Hepatocyte (in vitro differentiated cells): ENCODE data around the gene ADORA1. TPM values are rescaled to one million over a fixed set of nuclear protein-coding genes. Genes with fewer than 3 reads are reported as not detected.

Experiments used
- DNase-seq: peaks from one replicate; pipeline ENCODE4 v3.0.0-alpha.2; 2016; ENCODE audit warnings: low spot score
- H2AFZ ChIP-seq: fragments of 200-600 bp; sonication (generic); 2 replicates; pipeline ENCODE4 v1.6.0; 2016; ENCODE audit warnings: antibody characterized with exemption, mild to moderate bottlenecking
- H3K27ac ChIP-seq: fragments of 200-600 bp; sonication (generic); 2 replicates; pipeline ENCODE4 v1.5.1; 2016; ENCODE audit warnings: mild to moderate bottlenecking
- H3K27me3 ChIP-seq: fragments of 200-600 bp; sonication (generic); 2 replicates; pipeline ENCODE4 v1.6.1; 2016
- H3K36me3 ChIP-seq: fragments of 200-600 bp; sonication (generic); replicated peaks from 2 replicates; pipeline ENCODE4 v1.5.1; 2016; ENCODE audit warnings: low read depth; ENCODE audit not compliant: insufficient read depth
- H3K4me1 ChIP-seq: fragments of 200-600 bp; sonication (generic); 2 replicates; pipeline ENCODE4 v1.5.1; 2016; ENCODE audit warnings: mild to moderate bottlenecking, moderate library complexity; ENCODE audit not compliant: insufficient read depth
- H3K4me2 ChIP-seq: fragments of 200-600 bp; sonication (generic); 2 replicates; pipeline ENCODE4 v1.6.0; 2016
- H3K4me3 ChIP-seq: fragments of 200-600 bp; sonication (generic); 2 replicates; pipeline ENCODE4 v1.5.1; 2016; ENCODE audit warnings: mild to moderate bottlenecking
- H3K79me2 ChIP-seq: fragments of 200-600 bp; sonication (generic); 2 replicates; pipeline ENCODE4 v1.6.0; 2017; ENCODE audit warnings: mild to moderate bottlenecking
- H3K9me2 ChIP-seq: fragments of 200-600 bp; sonication (generic); replicated peaks from 2 replicates; pipeline ENCODE4 v1.6.0; 2017; ENCODE audit warnings: mild to moderate bottlenecking; ENCODE audit not compliant: insufficient read depth
- H3K9me3 ChIP-seq: fragments of 200-600 bp; sonication (generic); 2 replicates; pipeline ENCODE4 v1.5.1; 2016; ENCODE audit warnings: low read depth, mild to moderate bottlenecking
- H4K20me1 ChIP-seq: fragments of 200-600 bp; sonication (generic); 2 replicates; pipeline ENCODE4 v1.6.0; 2016; ENCODE audit warnings: mild to moderate bottlenecking; ENCODE audit not compliant: insufficient read depth, poor library complexity, severe bottlenecking
- EZH2 ChIP-seq: fragments of 200-600 bp; sonication (generic); IDR thresholded peaks from 2 replicates; pipeline ENCODE4 v1.6.1; 2016; ENCODE audit warnings: antibody characterized with exemption, mild to moderate bottlenecking, borderline replicate concordance
- EZH2phosphoT487 ChIP-seq: fragments of 200-600 bp; sonication (generic); IDR thresholded peaks from one replicate; pipeline ENCODE4 v1.6.1; 2018; ENCODE audit warnings: antibody characterized with exemption, mild to moderate bottlenecking, low read depth, moderate library complexity; ENCODE audit not compliant: unreplicated experiment, severe bottlenecking
- WGBS: methylation state at CpG from one replicate; pipeline ENCODE4 v1.1.6; 2016; ENCODE audit warnings: low lambda C conversion rate; ENCODE audit errors: missing lambda C conversion rate; 5-methylcytosine and 5-hydroxymethylcytosine counted together
- polyA plus RNA-seq: library from polyadenylated mRNA; unstranded; fragments of >200 nt; fragmentation: Nextera tagmentation; extraction: Ambion mirVana; gene quantifications from 2 replicates; pipeline ENCODE4 v1.2.1, GENCODE V29; 2016
- total RNA-seq: library from RNA; depleted of rRNA; stranded (reverse); fragments of >200 nt; gene quantifications from 2 replicates; pipeline ENCODE4 v1.2.3, GENCODE V29; 2014
- TF ChIP-seq, protein P1 (sequence below): fragments of 200-600 bp; sonication (generic); IDR thresholded peaks from 2 replicates; pipeline ENCODE4 v1.5.1; 2016; ENCODE audit warnings: antibody characterized with exemption, mild to moderate bottlenecking; ENCODE audit not compliant: poor library complexity

Gene ADORA1
- total and polyA plus RNA-seq, 2 experiments from 2014 or later = 2.0 to 2.3 TPM

DNA sequence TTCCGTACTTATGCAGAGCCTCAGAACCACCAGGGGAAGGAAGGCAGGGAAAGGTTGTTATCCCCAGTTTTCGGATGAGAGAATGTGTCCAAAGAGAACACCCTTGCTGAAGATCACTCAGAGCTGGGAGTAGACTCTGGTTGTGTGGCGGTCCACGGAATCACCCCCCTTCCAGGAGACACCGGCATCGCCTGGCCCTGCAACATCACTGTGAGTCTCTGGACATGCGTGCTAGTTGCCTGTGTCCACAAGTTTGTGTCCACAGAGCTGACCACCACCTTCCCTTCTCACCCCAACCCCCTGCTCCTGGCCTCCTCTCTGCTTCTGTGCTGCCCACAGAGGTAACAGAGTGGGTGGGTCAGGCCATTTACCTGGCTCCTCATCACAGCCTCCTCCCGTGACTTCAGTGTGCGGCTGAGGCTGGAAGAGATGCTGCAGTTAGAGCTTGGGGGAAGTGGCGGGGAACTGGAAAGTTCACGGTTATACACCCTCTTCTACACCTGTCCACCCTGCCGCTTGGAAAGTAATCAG, 40.8 kb downstream of the ADORA1 start:
- Histone ChIP-seq H3K27ac (no peak overlapping the region), H2AFZ (no peak overlapping the region), H3K4me3 (no peak overlapping the region), H3K4me2 (no peak overlapping the region), H3K27me3 (no peaks in the 10 kb centered on the region), H4K20me1 (no peaks in the 10 kb centered on the region), H3K4me1 (no peaks in the 10 kb centered on the region), H3K36me3 (no peaks in the 10 kb centered on the region), H3K9me2 (no peaks in the 10 kb centered on the region), H3K9me3 (no peaks in the 10 kb centered on the region), H3K79me2 (no peaks in the 10 kb centered on the region)
- TF ChIP-seq EZH2phosphoT487 = no peak
- TF ChIP-seq, protein P1, sequence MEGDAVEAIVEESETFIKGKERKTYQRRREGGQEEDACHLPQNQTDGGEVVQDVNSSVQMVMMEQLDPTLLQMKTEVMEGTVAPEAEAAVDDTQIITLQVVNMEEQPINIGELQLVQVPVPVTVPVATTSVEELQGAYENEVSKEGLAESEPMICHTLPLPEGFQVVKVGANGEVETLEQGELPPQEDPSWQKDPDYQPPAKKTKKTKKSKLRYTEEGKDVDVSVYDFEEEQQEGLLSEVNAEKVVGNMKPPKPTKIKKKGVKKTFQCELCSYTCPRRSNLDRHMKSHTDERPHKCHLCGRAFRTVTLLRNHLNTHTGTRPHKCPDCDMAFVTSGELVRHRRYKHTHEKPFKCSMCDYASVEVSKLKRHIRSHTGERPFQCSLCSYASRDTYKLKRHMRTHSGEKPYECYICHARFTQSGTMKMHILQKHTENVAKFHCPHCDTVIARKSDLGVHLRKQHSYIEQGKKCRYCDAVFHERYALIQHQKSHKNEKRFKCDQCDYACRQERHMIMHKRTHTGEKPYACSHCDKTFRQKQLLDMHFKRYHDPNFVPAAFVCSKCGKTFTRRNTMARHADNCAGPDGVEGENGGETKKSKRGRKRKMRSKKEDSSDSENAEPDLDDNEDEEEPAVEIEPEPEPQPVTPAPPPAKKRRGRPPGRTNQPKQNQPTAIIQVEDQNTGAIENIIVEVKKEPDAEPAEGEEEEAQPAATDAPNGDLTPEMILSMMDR = no peak
- no peak for TF ChIP-seq EZH2
- DNase-seq = no peak
- WGBS = 95% methylated on average over 12 of the region's 12 CpGs

DNA sequence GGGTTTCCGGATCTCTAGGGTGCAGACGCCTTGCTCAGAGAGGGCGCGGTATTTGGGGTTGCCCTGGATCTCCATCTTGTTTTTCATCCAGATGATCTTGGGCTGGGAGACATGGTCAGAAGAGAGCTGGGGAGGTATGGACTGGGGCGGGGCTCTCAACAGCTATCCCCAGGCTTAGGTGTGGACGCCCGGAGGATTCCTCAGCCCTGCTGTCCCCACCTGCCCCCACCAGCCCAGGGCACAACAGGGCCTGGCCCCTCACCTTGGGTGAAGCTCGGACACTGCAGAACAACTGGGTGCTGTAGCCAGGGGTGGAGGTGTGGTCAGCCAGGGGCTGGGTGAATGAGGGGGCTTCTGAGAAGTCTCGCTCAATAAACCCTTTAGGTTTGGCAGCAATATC, 41.5 kb downstream of the ADORA1 start:
- no peak for DNase-seq
- 92% methylated on average over 9 of the region's 9 CpGs for WGBS

DNA sequence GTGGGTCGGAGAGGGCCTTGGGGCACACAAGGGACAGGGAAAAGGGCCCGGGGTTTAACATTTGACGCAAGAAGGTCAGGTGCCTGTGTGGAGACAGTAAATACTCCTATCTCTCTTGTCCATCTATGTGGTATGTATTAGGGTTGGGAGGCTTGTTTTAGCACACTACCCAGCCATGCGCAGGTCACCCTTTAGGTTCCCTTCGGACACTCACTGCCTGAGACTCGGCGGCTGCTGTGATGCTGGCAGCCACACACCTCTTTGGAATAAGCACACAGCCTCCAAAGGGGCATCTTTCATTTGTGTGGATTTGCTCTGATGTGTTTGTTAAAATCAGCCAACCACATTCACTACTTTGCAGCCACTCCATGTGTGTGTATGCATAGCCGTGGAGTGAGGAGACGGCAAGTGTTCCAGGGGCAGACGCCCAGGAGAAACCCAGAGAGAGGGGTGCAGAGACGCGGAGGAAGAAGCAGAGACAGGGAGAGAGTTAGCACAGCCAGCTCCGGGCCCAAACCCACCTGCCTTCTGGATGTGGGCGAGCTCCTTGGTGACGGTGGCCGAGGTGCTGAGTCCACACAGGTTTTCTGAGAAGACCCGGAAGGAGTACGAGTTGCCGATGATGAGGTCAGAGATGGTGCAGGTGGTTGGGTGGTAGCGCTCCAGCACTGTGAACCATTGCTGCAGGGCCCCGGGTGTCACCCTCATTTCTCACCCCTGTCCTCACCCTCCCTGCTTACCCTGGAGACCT, 42.4 kb downstream of the ADORA1 start:
- H3K27me3 ChIP-seq = no peaks in the 10 kb centered on the region
- no peaks in the 10 kb centered on the region for H3K4me1 ChIP-seq
- 85% methylated on average over 21 of the region's 21 CpGs for WGBS
- no peak overlapping the region for H2AFZ ChIP-seq
- H3K36me3 ChIP-seq = no peaks in the 10 kb centered on the region
- no peaks in the 10 kb centered on the region for H3K79me2 ChIP-seq
- TF ChIP-seq, protein P1 = no peak
- TF ChIP-seq EZH2phosphoT487 = no peak
- no peak for TF ChIP-seq EZH2
- H3K9me3 ChIP-seq = no peaks in the 10 kb centered on the region
- H3K27ac ChIP-seq = no peak overlapping the region
- H3K9me2 ChIP-seq = no peaks in the 10 kb centered on the region
- DNase-seq = no peak
- no peaks in the 10 kb centered on the region for H4K20me1 ChIP-seq
- H3K4me2 ChIP-seq = no peak overlapping the region
- no peak overlapping the region for H3K4me3 ChIP-seq

More for the DNA sequence above, 41.5 kb downstream of the ADORA1 start:
- Histone ChIP-seq H3K9me2 (no peaks in the 10 kb centered on the region), H3K79me2 (no peaks in the 10 kb centered on the region), H3K4me1 (no peaks in the 10 kb centered on the region), H3K36me3 (no peaks in the 10 kb centered on the region), H3K4me3 (no peak overlapping the region), H3K4me2 (no peak overlapping the region), H3K27ac (no peak overlapping the region), H3K27me3 (no peaks in the 10 kb centered on the region), H2AFZ (no peak overlapping the region), H3K9me3 (no peaks in the 10 kb centered on the region), H4K20me1 (no peaks in the 10 kb centered on the region)
- TF ChIP-seq EZH2 (no peak), EZH2phosphoT487 (no peak)
- TF ChIP-seq, protein P1 = no peak
